Ascending aorta (tissue), 2 donors: ENCODE measurements around the gene TMEM171. TPM values are rescaled to one million over a fixed set of nuclear protein-coding genes. Genes with fewer than 3 reads are reported as not detected.

ENCODE experiments used
- DNase-seq, 2 donors: peaks; one replicate each; pipeline ENCODE4 v3.0.0-alpha.2; 2019; ENCODE audit warnings: low spot score in 2 of 2
- H3K27ac ChIP-seq, 2 donors: fragments of 200-600 bp; sonication (generic); one replicate each; pipeline ENCODE4 v1.5.1; 2016 to 2017; ENCODE audit warnings: mild to moderate bottlenecking in 1 of 2
- H3K27me3 ChIP-seq: fragments of 200-600 bp; sonication (generic); one replicate; pipeline ENCODE4 v1.5.1; 2017
- H3K36me3 ChIP-seq, 2 donors: fragments of 200-600 bp; sonication (generic); one replicate each; pipeline ENCODE4 v1.5.1; 2016
- H3K4me1 ChIP-seq, 2 donors: fragments of 200-600 bp; sonication (generic); one replicate each; pipeline ENCODE4 v1.5.1; 2016 to 2017; ENCODE audit warnings: mild to moderate bottlenecking in 1 of 2
- H3K4me3 ChIP-seq, 2 donors: fragments of 200-600 bp; sonication (generic); one replicate each; pipeline ENCODE4 v1.5.1; 2016 to 2017; ENCODE audit warnings: mild to moderate bottlenecking in 1 of 2
- H3K9me3 ChIP-seq, 2 donors: fragments of 200-600 bp; sonication (generic); one replicate each; pipeline ENCODE4 v1.5.1; 2016
- intact Hi-C: fragments of 100-400 bp; cut with DNase I; formaldehyde crosslinking; loops from one replicate; pipeline ENCODE4 v1.15.1; 2023
- total RNA-seq: library from RNA; depleted of rRNA; stranded (reverse); fragments of >200 nt; gene quantifications from one replicate; pipeline ENCODE4 v1.1.0, GENCODE V29; 2016
- TF ChIP-seq, protein P1 (sequence below), 3 experiments: fragments of 200-600 bp in 2 of 3; fragments of 450-650 bp in 1 of 3; sonication (generic) in 2 of 3; IDR thresholded peaks; one replicate each; pipeline ENCODE4 v1.5.1; 2016 to 2019; ENCODE audit warnings: antibody characterized with exemption in 3 of 3, mild to moderate bottlenecking in 1 of 3, moderate library complexity in 1 of 3

The TMEM171 gene, protein sequence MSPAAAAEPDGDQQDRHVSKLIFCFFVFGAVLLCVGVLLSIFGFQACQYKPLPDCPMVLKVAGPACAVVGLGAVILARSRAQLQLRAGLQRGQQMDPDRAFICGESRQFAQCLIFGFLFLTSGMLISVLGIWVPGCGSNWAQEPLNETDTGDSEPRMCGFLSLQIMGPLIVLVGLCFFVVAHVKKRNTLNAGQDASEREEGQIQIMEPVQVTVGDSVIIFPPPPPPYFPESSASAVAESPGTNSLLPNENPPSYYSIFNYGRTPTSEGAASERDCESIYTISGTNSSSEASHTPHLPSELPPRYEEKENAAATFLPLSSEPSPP
- not detected for total RNA-seq

DNA sequence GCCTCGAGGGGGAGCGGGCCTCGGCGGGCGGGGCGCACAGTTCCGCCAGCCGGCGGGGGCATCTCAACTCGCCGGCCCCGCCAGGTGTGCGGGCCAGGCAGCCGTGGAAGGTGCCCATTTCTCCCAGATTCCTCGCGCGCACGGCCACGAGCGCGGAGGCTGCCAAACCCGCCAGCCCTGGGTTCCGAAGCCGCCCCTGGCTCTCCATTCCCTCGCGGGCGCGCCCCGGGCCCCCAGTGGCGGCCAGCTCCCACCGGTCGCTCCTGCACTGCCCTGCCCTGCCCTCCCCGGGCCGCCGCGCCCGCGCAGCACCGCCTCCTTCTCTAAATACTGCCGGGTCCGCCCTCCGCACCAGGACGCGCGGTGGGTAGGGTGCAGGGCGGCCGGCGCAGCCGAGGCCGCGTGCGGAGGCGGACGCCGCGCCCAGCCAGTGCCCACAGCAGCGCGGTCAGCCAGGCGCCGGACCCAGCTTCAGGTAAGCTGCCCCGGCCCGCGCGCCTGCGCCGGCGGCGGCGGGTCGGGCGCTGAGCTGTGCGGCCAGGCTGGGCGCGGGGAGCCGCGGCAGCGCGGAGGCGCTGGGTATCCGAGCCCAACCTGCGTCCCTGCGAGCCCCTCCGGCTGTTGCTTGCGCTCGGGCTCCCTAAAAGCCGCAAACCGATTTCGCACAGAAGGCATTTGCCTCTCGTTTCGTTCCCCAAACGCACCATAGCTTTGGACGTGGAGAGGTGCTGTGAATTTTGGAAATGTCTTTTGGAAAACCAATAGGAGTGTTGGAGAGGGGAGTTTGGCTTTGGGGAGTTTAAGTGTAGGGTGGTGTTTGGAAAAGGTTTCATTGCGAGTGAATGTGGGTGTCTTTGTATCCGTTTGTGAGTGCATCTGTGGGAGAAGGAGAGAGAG lies at the start of gene TMEM171:
Gene TMEM171, plus strand, starts transcription at position 354 of the 897 bp plus-strand sequence. CDS start 2,799 bp downstream, outside the sequence.
- peaks cover 0 to 4% of the 10 kb centered on the region in 2 donors for H3K4me1 ChIP-seq
- intact Hi-C loops = no loop called here
- TF ChIP-seq, protein P1, sequence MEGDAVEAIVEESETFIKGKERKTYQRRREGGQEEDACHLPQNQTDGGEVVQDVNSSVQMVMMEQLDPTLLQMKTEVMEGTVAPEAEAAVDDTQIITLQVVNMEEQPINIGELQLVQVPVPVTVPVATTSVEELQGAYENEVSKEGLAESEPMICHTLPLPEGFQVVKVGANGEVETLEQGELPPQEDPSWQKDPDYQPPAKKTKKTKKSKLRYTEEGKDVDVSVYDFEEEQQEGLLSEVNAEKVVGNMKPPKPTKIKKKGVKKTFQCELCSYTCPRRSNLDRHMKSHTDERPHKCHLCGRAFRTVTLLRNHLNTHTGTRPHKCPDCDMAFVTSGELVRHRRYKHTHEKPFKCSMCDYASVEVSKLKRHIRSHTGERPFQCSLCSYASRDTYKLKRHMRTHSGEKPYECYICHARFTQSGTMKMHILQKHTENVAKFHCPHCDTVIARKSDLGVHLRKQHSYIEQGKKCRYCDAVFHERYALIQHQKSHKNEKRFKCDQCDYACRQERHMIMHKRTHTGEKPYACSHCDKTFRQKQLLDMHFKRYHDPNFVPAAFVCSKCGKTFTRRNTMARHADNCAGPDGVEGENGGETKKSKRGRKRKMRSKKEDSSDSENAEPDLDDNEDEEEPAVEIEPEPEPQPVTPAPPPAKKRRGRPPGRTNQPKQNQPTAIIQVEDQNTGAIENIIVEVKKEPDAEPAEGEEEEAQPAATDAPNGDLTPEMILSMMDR (IDR thresholded peaks at IDR 0.05) = no peak
- no peak within 1 kb of the TSS for H3K27ac ChIP-seq
- H3K9me3 ChIP-seq = no peaks in the 10 kb centered on the region
- no peaks in the 10 kb centered on the region for H3K36me3 ChIP-seq
- DNase-seq = no peak
- no peaks in the 10 kb centered on the region for H3K27me3 ChIP-seq
- H3K4me3 ChIP-seq = peak within 1 kb of the TSS; percentile 55 to 67

- intact Hi-C loops = loop anchor here (5.0 kb wide), 2 partner anchors 121 to 216 kb away; no protein-coding TSS in a partner anchor
- H3K27ac ChIP-seq = no peak overlapping the region
- DNase-seq = no peak
- TF ChIP-seq, protein P1 (IDR thresholded peaks at IDR 0.05) = no peak
- H3K9me3 ChIP-seq = no peaks in the 10 kb centered on the region
- H3K4me1 ChIP-seq = no peaks in the 10 kb centered on the region
- H3K36me3 ChIP-seq = peaks cover 9 to 74% of the 10 kb centered on the region in 2 donors
- no peaks in the 10 kb centered on the region for H3K27me3 ChIP-seq
- no peak overlapping the region for H3K4me3 ChIP-seq
Measured at GRCh38 chr5:73081093-73081492, 39.3 kb upstream of the TMEM171 start.

- DNase-seq = no peak
- TF ChIP-seq, protein P1 (IDR thresholded peaks at IDR 0.05) = no peak
- Histone ChIP-seq H3K27me3 (no peaks in the 10 kb centered on the region), H3K36me3 (peaks cover 24 to 38% of the 10 kb centered on the region in 2 donors), H3K4me1 (no peaks in the 10 kb centered on the region), H3K4me3 (no peak overlapping the region), H3K27ac (no peak overlapping the region), H3K9me3 (no peaks in the 10 kb centered on the region)
- intact Hi-C loops = no loop called here
Measured at GRCh38 chr5:73088026-73088425, 32.3 kb upstream of the TMEM171 start.

DNA sequence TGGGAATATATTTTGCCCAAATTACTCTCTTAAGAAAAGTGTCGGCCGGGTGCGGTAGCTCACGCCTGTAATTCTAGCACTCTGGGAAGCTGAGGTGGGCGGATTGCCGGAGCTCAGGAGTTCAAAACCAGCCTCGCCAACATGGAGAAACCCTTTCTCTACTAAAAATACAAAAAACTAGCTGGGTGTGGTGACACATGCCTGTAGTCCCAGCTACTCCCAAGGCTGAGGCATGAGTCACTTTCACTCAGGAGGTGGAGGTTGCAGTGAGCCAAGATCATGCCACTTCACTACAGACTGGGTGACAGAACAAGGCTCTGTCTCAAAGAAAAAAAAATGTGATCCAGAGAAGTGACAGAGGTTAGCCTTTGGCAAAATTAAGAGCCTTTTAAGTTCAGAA lies 26.4 kb upstream of the TMEM171 start:
- Histone ChIP-seq H3K4me3 (no peak overlapping the region), H3K36me3 (peaks cover 10 to 11% of the 10 kb centered on the region in 2 donors), H3K27ac (no peak overlapping the region), H3K27me3 (no peaks in the 10 kb centered on the region), H3K4me1 (no peaks in the 10 kb centered on the region), H3K9me3 (peaks cover 0 to 4% of the 10 kb centered on the region in 2 donors)
- intact Hi-C loops = no loop called here
- TF ChIP-seq, protein P1 (IDR thresholded peaks at IDR 0.05) = no peak
- DNase-seq = no peak

- no peaks in the 10 kb centered on the region for H3K4me1 ChIP-seq
- intact Hi-C loops = no loop called here
- TF ChIP-seq, protein P1 (IDR thresholded peaks at IDR 0.05) = no peak
Measured at GRCh38 chr5:73094415-73094814, 26.0 kb upstream of the TMEM171 start.

More at GRCh38 chr5:73094415-73094814, 26.0 kb upstream of the TMEM171 start:
- Histone ChIP-seq H3K4me3 (no peak overlapping the region), H3K36me3 (peaks cover 10 to 11% of the 10 kb centered on the region in 2 donors), H3K27me3 (no peaks in the 10 kb centered on the region), H3K27ac (no peak overlapping the region), H3K9me3 (peaks cover 0 to 4% of the 10 kb centered on the region in 2 donors)
- no peak for DNase-seq
